NCI-H2227 (cell line): Measurements from ENCODE around the gene KCTD21.
"Not testable (repeated sequence)": the region's sequence is repeated elsewhere in the genome, so short reads cannot be mapped to it uniquely, and the experiment has no call there.

Experiments
- DNase-seq: peaks from one replicate; lab custom pipeline; 2025; ENCODE audit not compliant: unreplicated experiment; lab: John Stamatoyannopoulos, UW

KCTD21 gene

DNA sequence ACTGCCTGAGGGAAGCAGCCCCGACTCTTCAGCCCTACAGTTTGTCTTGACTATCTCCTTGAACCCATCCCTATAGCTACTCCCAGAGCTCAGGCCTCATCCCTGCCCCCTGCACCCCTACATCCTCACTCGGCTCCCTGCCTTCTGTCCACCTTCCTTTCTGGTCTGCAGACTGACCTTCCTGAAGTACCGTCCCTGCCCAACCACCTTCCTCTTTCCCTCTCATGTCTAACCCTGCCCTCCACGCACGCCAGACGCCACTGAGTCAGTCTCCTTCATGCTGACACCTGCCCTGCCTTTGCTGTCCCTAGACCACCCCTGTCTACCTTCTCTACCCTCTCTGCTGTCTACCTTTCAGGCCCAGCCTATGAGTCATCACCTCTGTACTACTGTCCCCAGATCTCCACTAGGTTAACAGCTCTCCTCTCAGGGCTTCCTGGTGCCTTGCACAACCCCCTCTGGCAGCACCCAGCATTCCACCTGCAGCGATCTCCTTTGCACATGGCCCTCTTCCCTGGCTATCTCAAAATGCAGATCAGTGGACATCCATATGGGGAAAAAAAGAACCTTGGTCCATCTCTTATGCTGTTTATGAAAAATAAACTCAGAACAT is 8.9 kb downstream of the KCTD21 start:
- no peak for DNase-seq

GRCh38 chr11:78177216-78177615 is 11.2 kb downstream of the KCTD21 start:
- DNase-seq, result no peak

- no peak for DNase-seq
These were observed 11.8 kb downstream of the KCTD21 start for GRCh38 chr11:78176605-78177141.

DNA sequence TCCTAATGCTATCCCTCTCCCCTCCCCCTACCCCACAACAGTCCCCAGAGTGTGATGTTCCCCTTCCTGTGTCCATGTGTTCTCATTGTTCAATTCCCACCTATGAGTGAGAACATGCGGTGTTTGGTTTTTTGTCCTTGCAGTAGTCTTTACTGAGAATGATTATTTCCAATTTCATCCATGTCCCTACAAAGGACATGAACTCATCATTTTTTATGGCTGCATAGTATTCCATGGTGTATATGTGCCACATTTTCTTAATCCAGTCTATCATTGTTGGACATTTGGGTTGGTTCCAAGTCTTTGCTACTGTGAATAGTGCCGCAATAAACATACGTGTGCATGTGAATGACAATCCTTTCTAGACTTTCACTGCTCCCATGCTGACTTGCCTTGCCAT is 12.6 kb downstream of the KCTD21 start:
- not testable (repeated sequence) for DNase-seq

- DNase-seq, result no peak
These were observed 16.5 kb downstream of the KCTD21 start for GRCh38 chr11:78171951-78172350.

- no peak for DNase-seq
These were observed 17.4 kb downstream of the KCTD21 start for GRCh38 chr11:78170874-78171549.

DNA sequence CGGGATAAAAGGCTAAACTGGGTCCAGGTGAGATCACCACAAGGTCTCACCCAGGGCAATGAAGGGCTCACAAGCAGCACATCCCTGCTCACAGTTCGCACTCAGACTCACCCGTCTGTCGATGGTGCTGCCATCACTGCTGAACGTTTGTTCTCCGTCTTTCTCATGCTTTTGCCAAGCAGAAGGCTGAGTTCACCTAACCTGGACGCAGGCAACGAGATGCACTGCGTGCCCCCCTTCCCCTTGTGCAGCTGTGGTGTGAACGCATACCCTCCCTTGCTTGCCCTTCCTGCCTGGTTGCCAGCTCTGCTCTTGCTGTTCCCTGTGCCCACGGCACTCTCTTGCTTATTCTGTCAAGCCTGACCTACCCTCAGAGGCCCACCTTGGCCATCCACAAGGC is 18.0 kb downstream of the KCTD21 start:
- DNase-seq, result no peak

DNA sequence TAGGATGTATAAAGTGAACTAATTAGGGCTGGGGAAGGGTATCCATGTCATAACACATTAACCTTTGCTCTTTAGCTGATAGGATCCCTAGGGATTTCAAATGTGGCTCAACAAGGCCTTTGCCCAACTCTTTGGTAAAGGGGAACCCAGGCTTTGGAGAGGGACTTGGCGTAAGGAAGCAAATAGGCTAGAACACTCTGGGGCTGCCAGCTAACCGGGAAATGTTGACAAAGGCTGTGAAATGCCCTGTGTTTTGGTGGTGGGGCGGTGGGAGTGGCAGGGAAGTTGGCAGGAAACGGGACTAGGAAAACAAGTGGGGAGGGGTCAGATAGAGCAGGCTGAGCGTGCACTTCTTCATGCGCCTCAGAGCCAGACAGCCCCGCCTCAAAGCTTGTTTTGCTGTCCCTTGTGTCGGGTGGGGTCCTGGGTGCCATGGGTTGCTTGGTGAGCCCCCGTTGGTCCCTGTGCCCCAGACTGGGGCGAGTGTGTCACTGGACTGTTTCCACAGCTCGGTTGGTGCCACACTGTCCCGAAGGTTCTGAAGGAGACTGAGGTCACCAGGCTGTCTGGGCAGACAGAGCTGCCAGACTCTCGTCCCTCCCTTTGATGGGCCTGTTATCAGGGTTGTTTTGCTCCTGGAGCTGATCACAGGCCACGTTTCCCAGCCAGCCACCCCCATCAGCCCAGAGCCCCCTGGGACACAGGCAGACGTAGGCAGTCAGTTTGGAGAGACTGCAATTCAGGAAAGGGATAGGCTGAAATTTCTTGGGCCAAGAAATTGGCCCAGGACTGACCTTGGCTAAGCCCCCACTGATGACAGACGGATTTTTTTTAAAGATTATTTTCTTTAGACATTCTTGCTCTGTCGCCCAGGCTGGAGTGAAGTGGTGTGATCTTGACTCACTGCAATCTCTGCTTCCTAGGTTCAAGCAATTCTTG is 19.6 kb downstream of the KCTD21 start:
- no peak for DNase-seq

DNA sequence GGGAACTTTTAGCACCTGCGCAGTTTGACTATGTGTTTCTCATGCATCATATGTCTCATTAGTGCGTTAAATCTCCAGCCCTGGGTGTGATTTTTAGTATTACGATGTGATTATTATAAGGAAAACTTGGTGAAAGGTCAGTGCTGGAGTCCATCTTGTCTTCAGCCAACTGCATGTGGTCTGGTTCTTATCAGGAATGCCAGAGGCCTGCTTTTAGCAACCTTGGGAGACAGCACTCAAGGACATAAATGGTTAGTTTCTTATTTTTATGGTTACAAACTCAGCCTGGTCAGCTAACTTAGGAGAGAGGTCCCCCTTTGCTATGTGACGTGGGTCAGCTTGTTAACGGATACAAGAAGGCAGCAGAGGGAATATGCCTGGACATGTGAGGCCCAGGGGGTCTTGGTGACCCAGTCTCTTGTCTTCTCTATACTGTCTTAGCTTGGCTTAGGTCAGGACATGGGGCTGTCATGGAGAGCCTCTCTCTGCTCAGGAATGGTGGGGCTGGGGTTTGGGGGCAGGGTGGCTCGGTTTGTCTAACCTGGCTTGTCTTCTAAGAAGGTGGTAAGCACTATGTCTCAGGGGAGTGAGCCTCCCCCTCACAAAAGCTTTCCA is 21.5 kb downstream of the KCTD21 start:
- no peak for DNase-seq

DNA sequence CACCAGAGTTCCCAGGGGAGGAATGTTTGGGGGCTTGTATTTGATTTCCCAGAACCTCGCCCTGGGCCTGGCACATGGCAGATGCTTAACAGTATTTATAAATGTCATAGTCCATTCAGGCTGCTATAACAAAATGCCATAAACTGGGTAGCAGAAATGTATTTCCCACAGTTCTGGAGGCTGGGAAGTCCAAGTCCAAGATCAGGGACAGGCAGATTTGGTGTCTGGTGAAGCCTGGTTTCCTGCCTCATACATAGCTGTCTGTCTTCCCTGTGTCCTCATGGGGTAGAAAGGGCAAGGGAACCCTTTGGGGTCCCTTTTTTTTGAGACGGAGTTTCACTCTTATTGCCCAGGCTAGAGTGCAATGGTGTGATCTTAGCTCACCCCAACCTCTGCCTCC is 24.0 kb downstream of the KCTD21 start:
- DNase-seq, result no peak

GRCh38 chr11:78163828-78164227 is 24.6 kb downstream of the KCTD21 start:
- no peak for DNase-seq

- DNase-seq, result no peak
These were observed 26.5 kb downstream of the KCTD21 start for GRCh38 chr11:78161962-78162371.

- DNase-seq, result no peak
These were observed 27.1 kb downstream of the KCTD21 start for GRCh38 chr11:78161346-78161745.

- no peak for DNase-seq
These were observed 27.9 kb downstream of the KCTD21 start for GRCh38 chr11:78160557-78160956.

- no peak for DNase-seq
These were observed 29.3 kb downstream of the KCTD21 start for GRCh38 chr11:78158987-78159652.

DNA sequence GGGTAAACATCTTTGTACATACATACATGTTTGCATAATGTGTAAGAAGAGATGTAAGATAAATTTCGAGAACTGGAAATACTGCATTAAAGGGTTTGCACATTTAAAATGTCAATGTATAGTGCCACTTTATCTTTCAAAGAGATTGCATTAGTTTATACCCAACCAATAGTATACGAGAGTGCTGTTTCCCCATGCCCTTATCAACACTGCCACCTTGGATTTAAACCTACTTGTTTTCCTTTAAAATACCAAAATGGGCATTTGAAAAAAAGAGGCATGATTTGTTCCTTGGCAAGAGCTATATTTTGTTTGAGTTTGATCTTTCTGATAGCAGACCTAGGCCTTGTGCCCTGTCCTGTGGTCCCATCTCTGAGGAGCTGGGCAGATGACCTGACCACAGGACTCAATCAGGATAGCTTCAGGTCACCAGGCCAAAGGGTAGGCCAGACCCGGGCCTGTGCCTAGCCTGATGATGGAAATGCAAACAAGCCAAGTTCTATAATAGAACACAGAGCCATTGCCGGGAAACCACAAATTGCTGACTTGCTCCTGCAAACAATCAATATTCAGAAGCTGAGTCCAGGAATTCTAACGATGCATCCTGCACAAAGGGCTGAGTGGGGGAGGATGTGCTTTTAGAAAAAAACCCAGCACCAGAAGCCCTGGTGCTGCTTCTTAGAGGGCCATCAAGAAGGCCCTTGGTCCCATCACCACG is 32.1 kb downstream of the KCTD21 start:
- no peak for DNase-seq

DNA sequence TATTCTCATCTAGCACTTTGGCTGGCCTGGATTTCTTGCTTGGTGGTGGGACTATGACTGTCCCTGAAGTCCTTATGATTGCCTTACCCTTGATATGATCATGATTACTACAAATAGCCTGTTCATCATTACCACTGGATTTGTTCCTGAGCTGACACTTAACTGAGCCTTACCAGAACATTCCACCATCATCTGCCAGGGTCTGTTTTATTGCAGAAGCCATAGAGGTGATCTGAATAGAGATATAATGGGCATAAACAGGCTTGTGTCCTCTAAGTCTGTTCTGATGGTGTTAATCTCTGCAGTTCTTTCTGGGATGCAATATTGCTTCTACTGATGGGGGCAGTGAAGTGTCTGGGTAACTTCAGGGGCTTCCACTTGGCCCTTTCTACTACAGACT is 36.6 kb downstream of the KCTD21 start:
- no peak for DNase-seq

DNA sequence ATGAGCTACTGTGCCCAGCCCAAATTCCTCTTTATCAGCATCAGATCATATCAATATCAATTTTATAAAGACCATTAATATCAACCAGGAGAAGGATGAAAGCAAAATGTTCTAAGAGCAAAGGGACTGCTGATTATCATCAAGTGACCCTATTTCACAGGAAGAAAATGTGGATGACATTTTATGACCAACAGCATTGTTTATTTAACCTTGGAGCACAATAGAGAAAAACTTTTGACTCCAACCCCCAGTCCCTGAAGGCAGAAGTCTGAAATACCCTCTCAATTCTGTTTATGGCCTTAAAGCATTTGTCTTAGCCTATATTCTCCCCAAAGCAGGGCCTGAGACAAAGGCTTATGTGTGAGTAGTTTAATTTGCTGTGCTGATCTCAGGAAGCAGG is 37.7 kb downstream of the KCTD21 start:
- DNase-seq, result no peak

DNA sequence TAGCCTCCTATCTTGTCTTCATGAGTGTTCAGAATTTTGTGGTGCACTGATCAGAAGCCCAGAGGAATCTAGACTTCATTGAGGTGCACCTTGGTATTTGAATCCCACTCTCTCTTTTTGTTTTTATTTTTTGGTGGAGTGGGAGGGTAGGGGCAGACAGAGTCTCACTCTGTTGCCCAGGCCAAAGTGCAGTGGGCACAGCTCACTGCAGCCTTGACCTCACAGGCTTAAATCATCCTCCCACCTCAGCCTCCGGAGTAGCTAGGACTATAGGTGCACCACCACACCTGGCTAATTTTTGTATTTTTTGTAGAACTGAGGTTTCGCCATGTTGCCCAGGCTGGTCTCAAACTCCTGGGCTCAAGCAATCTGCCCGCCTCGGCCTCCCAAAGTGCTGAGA is 38.1 kb downstream of the KCTD21 start:
- no peak for DNase-seq

DNA sequence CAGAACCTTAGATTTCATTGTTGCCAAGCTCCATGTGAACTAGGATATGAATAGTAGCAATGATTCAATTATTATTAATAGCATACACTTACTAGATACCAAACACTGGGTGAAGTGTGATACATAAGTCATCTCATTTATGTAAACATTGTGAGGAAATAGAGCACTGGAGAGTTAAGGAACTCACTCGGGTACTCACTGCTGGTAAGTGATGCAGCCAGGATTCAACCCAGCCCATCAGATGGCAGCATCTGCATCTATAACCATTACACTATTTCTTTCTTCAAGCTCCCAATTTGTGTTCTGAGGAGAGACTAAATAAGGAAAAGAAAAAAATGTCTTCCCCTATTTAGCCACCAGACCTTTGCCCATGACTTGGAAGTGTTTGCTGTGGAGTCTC is 38.8 kb downstream of the KCTD21 start:
- no peak for DNase-seq
